Sigmoid colon (tissue), 4 donors: ENCODE data around the gene DMTF1.

Experiments
- EP300 ChIP-seq, 4 donors: sonication (generic); formaldehyde crosslinking; IDR thresholded peaks; one replicate each; pipeline ENCODE4 v1.6.1; 2017; ENCODE audit warnings: antibody characterized with exemption in 4 of 4
- POLR2A ChIP-seq, 2 donors: fragments of 450-650 bp; IDR thresholded peaks; one replicate each; pipeline ENCODE4 v1.6.1; 2016; ENCODE audit warnings: antibody characterized with exemption in 2 of 2, mild to moderate bottlenecking in 2 of 2, moderate library complexity in 2 of 2
- POLR2AphosphoS5 ChIP-seq, 4 donors: sonication (generic); formaldehyde crosslinking; IDR thresholded peaks; one replicate each; pipeline ENCODE4 v1.6.1; 2017; ENCODE audit warnings: antibody characterized with exemption in 4 of 4
- TF ChIP-seq, protein P1 (sequence below), 4 experiments: fragments of 450-650 bp in 3 of 4; fragments of 200-600 bp in 1 of 4; IDR thresholded peaks; one replicate each; pipeline ENCODE4 v1.5.1; 2016 to 2019; ENCODE audit warnings: antibody characterized with exemption in 4 of 4, mild to moderate bottlenecking in 3 of 4, moderate library complexity in 2 of 4

DNA sequence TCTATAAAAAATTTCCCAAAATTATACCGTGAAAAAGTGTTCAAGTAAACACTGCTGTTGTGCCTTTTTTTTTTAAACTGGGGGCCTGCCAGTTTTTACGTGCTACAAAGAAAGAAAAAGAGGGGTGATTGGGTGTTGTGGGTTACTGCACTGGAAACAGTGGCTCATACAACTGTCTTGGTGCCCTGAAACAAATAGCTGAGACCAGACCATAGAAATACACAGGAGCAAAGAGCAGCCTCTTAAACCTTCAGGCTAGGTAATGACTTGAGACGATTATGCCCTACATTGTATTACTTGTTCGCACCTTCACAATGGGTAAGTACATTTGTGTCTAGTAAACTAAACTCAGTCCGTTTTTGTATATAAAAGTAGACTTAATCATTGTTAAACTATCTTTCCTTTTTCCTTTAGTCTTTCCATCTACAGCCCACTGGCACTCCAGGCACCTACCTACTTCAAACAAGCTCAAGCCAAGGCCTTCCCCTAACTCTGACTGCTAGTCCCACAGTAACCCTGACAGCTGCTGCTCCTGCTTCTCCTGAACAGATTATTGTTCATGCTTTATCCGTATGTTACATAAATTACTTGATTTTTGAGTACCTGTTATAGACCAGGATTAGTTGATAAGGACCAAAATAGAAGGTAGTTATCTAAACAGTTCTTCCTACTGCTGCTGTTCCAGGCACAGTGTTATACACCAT lies 40.7 kb downstream of the DMTF1 start:
- TF ChIP-seq, protein P1, sequence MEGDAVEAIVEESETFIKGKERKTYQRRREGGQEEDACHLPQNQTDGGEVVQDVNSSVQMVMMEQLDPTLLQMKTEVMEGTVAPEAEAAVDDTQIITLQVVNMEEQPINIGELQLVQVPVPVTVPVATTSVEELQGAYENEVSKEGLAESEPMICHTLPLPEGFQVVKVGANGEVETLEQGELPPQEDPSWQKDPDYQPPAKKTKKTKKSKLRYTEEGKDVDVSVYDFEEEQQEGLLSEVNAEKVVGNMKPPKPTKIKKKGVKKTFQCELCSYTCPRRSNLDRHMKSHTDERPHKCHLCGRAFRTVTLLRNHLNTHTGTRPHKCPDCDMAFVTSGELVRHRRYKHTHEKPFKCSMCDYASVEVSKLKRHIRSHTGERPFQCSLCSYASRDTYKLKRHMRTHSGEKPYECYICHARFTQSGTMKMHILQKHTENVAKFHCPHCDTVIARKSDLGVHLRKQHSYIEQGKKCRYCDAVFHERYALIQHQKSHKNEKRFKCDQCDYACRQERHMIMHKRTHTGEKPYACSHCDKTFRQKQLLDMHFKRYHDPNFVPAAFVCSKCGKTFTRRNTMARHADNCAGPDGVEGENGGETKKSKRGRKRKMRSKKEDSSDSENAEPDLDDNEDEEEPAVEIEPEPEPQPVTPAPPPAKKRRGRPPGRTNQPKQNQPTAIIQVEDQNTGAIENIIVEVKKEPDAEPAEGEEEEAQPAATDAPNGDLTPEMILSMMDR (IDR thresholded peaks at IDR 0.05), result no peak
- TF ChIP-seq POLR2A (IDR thresholded peaks at IDR 0.05), result no peak
- TF ChIP-seq POLR2AphosphoS5 (IDR thresholded peaks at IDR 0.05), result no peak
- no peak for TF ChIP-seq EP300 (IDR thresholded peaks at IDR 0.05)
